Muscle of leg (tissue), 11 donors: ENCODE measurements around the gene BCAP31. TPM values are rescaled to one million over a fixed set of nuclear protein-coding genes. Genes with fewer than 3 reads are reported as not detected.

ENCODE experiments used
- DNase-seq: peaks from one replicate; pipeline ENCODE4 v3.0.0; 2013
- H3K27ac ChIP-seq: one replicate; pipeline ENCODE4 v1.5.1; 2013; ENCODE audit warnings: mild to moderate bottlenecking, low read length, control low read depth
- H3K27me3 ChIP-seq: one replicate; pipeline ENCODE4 v1.6.1; 2013; ENCODE audit warnings: low read length; ENCODE audit not compliant: control insufficient read depth, insufficient read depth
- H3K36me3 ChIP-seq: one replicate; pipeline ENCODE4 v1.6.1; 2013; ENCODE audit warnings: low read length; ENCODE audit not compliant: control insufficient read depth, insufficient read depth
- H3K4me1 ChIP-seq: one replicate; pipeline ENCODE4 v1.6.1; 2013; ENCODE audit warnings: low read length; ENCODE audit not compliant: control insufficient read depth, insufficient read depth
- H3K4me3 ChIP-seq: one replicate; pipeline ENCODE4 v1.5.1; 2013; ENCODE audit warnings: low read length, control low read depth
- H3K9me3 ChIP-seq: replicated peaks from 2 replicates; pipeline ENCODE4 v1.6.1; 2013; ENCODE audit warnings: low read depth, low read length; ENCODE audit not compliant: control insufficient read depth
- WGBS: methylation state at CpG from one replicate; pipeline ENCODE4 v1.1.5; 2013; ENCODE audit warnings: missing lambda C conversion rate; ENCODE audit not compliant: insufficient coverage; 5-methylcytosine and 5-hydroxymethylcytosine counted together
- polyA plus RNA-seq, 8 donors: library from polyadenylated mRNA; unstranded; fragments of 120-200 nt; gene quantifications; one replicate each; pipeline versions ENCODE4 v1.2.1 to v1.2.3, GENCODE V29; 2013; ENCODE audit warnings: inconsistent platforms in 1 of 8, low replicate concordance in 1 of 8; ENCODE audit not compliant: insufficient read length in 8 of 8, insufficient read depth in 1 of 8
- total RNA-seq: library from RNA; stranded (reverse); fragments of 120-200 nt; gene quantifications from one replicate; pipeline ENCODE4 v1.2.4, GENCODE V29; 2013

Gene BCAP31
- total and polyA plus RNA-seq, 9 donors = 51.8 to 90.1 (median 76.8) TPM

- DNase-seq = no peak
- Histone ChIP-seq H3K27ac (no peak overlapping the region), H3K4me1 (peaks cover 2% of the 10 kb centered on the region), H3K36me3 (no peaks in the 10 kb centered on the region), H3K27me3 (peaks cover 32% of the 10 kb centered on the region), H3K9me3 (no peaks in the 10 kb centered on the region), H3K4me3 (no peak overlapping the region)
- 76% methylated on average over 5 of the region's 11 CpGs for WGBS
These were observed 55.6 kb downstream of the BCAP31 start for GRCh38 chrX:153668423-153669173.

GRCh38 chrX:153667956-153668396 is 56.2 kb downstream of the BCAP31 start:
- Histone ChIP-seq H3K36me3 (no peaks in the 10 kb centered on the region), H3K4me1 (peaks cover 2% of the 10 kb centered on the region), H3K27ac (no peak overlapping the region), H3K9me3 (no peaks in the 10 kb centered on the region), H3K27me3 (peaks cover 33% of the 10 kb centered on the region), H3K4me3 (no peak overlapping the region)
- DNase-seq = peak; percentile 87
- 23% methylated on average over 11 of the region's 14 CpGs for WGBS

- Histone ChIP-seq H3K27ac (no peak overlapping the region), H3K4me3 (no peak overlapping the region), H3K4me1 (peaks cover 2% of the 10 kb centered on the region), H3K36me3 (no peaks in the 10 kb centered on the region), H3K27me3 (peaks cover 31% of the 10 kb centered on the region), H3K9me3 (no peaks in the 10 kb centered on the region)
- WGBS = 75% methylated on average over 7 of the region's 11 CpGs
- no peak for DNase-seq
These were observed 56.8 kb downstream of the BCAP31 start for GRCh38 chrX:153667281-153667955.

GRCh38 chrX:153665726-153666306 is 58.4 kb downstream of the BCAP31 start:
- Histone ChIP-seq H3K4me1 (peaks cover 2% of the 10 kb centered on the region), H3K4me3 (no peak overlapping the region), H3K36me3 (no peaks in the 10 kb centered on the region), H3K27ac (no peak overlapping the region), H3K9me3 (no peaks in the 10 kb centered on the region), H3K27me3 (peaks cover 32% of the 10 kb centered on the region)
- WGBS = 90% methylated on average over 8 of the region's 9 CpGs
- DNase-seq = no peak

- Histone ChIP-seq H3K9me3 (no peaks in the 10 kb centered on the region), H3K27ac (no peak overlapping the region), H3K36me3 (no peaks in the 10 kb centered on the region), H3K4me1 (no peaks in the 10 kb centered on the region), H3K4me3 (no peak overlapping the region), H3K27me3 (peaks cover 27% of the 10 kb centered on the region)
- WGBS = 15% methylated on average over 23 of the region's 31 CpGs
- no peak for DNase-seq
These were observed 61.9 kb downstream of the BCAP31 start for GRCh38 chrX:153662266-153662665.

- 100% methylated on average over 1 of the region's 3 CpGs for WGBS
These were observed 64.9 kb downstream of the BCAP31 start for GRCh38 chrX:153659268-153659667.

GRCh38 chrX:153657161-153657560 is 67.0 kb downstream of the BCAP31 start:
- Histone ChIP-seq H3K36me3 (no peaks in the 10 kb centered on the region), H3K27me3 (peaks cover 10% of the 10 kb centered on the region), H3K4me3 (no peak overlapping the region), H3K4me1 (no peaks in the 10 kb centered on the region), H3K27ac (no peak overlapping the region), H3K9me3 (no peaks in the 10 kb centered on the region)
- DNase-seq = no peak
- WGBS = 84% methylated on average over 9 of the region's 9 CpGs

More at GRCh38 chrX:153659268-153659667, 64.9 kb downstream of the BCAP31 start:
- no peaks in the 10 kb centered on the region for H3K4me1 ChIP-seq
- no peak overlapping the region for H3K27ac ChIP-seq
- peaks cover 18% of the 10 kb centered on the region for H3K27me3 ChIP-seq
- no peaks in the 10 kb centered on the region for H3K36me3 ChIP-seq
- H3K4me3 ChIP-seq = no peak overlapping the region
- no peak for DNase-seq
- no peaks in the 10 kb centered on the region for H3K9me3 ChIP-seq

GRCh38 chrX:153653556-153653955 is 70.6 kb downstream of the BCAP31 start:
- no peak overlapping the region for H3K4me3 ChIP-seq
- WGBS = no CpG with 5 or more reads among the region's 2 CpGs
- no peak for DNase-seq

GRCh38 chrX:153651540-153652079 is 72.6 kb downstream of the BCAP31 start:
- DNase-seq = no peak
- 83% methylated on average over 9 of the region's 9 CpGs for WGBS
- Histone ChIP-seq H3K4me3 (no peak overlapping the region), H3K27me3 (peaks cover 31% of the 10 kb centered on the region), H3K4me1 (peaks cover 8% of the 10 kb centered on the region), H3K36me3 (no peaks in the 10 kb centered on the region), H3K27ac (no peak overlapping the region), H3K9me3 (no peaks in the 10 kb centered on the region)

More at GRCh38 chrX:153653556-153653955, 70.6 kb downstream of the BCAP31 start:
- H3K27me3 ChIP-seq = peaks cover 16% of the 10 kb centered on the region
- H3K27ac ChIP-seq = no peak overlapping the region
- H3K9me3 ChIP-seq = no peaks in the 10 kb centered on the region
- H3K36me3 ChIP-seq = no peaks in the 10 kb centered on the region
- no peaks in the 10 kb centered on the region for H3K4me1 ChIP-seq

- peaks cover 37% of the 10 kb centered on the region for H3K27me3 ChIP-seq
- H3K9me3 ChIP-seq = no peaks in the 10 kb centered on the region
- peaks cover 9% of the 10 kb centered on the region for H3K4me1 ChIP-seq
- DNase-seq = no peak
- no peaks in the 10 kb centered on the region for H3K36me3 ChIP-seq
- no CpG with 5 or more reads among the region's 13 CpGs for WGBS
- H3K27ac ChIP-seq = no peak overlapping the region
- no peak overlapping the region for H3K4me3 ChIP-seq
These were observed 73.2 kb downstream of the BCAP31 start for GRCh38 chrX:153650959-153651358.
